ENCODE measurements around the gene TASP1.

Gene TASP1

GRCh38 chr20:13574071-13574470, 64.7 kb downstream of the TASP1 start:
- DNase-seq = no peak

- no peak for DNase-seq
These were observed 67.1 kb downstream of the TASP1 start for GRCh38 chr20:13571662-13572061.

GRCh38 chr20:13567663-13568062, 71.1 kb downstream of the TASP1 start:
- DNase-seq = no peak

GRCh38 chr20:13563854-13564253, 74.9 kb downstream of the TASP1 start:
- DNase-seq = no peak

- no peak for DNase-seq
These were observed 84.0 kb downstream of the TASP1 start for GRCh38 chr20:13554706-13555105.

- no peak for DNase-seq
These were observed 84.7 kb downstream of the TASP1 start for GRCh38 chr20:13554076-13554475.

GRCh38 chr20:13552061-13552460, 86.7 kb downstream of the TASP1 start:
- DNase-seq = no peak

- DNase-seq = no peak
These were observed 89.3 kb downstream of the TASP1 start for GRCh38 chr20:13549451-13549850.

- DNase-seq = peak in 32 of 56 donors; percentile 1 to 70 (median 12)
These were observed 92.1 kb downstream of the TASP1 start for GRCh38 chr20:13546497-13547131.

GRCh38 chr20:13545790-13546189, 92.9 kb downstream of the TASP1 start:
- no peak for DNase-seq

- no peak for DNase-seq
These were observed 94.9 kb downstream of the TASP1 start for GRCh38 chr20:13543783-13544182.

- DNase-seq = no peak
These were observed 103.1 kb downstream of the TASP1 start for GRCh38 chr20:13535627-13536026.

GRCh38 chr20:13533946-13534345, 104.8 kb downstream of the TASP1 start:
- DNase-seq = no peak

GRCh38 chr20:13530146-13530545, 108.6 kb downstream of the TASP1 start:
- DNase-seq = no peak

- DNase-seq = no peak
These were observed 112.2 kb downstream of the TASP1 start for GRCh38 chr20:13526551-13526950.

GRCh38 chr20:13525225-13525940, 113.3 kb downstream of the TASP1 start:
- no peak for DNase-seq

- no peak for DNase-seq
These were observed 114.4 kb downstream of the TASP1 start for GRCh38 chr20:13524339-13524738.

GRCh38 chr20:13517831-13518230, 120.9 kb downstream of the TASP1 start:
- no peak for DNase-seq

GRCh38 chr20:13515796-13516558, 122.8 kb downstream of the TASP1 start:
- no peak for DNase-seq

GRCh38 chr20:13515291-13515690, 123.4 kb downstream of the TASP1 start:
- no peak for DNase-seq

- DNase-seq = no peak
These were observed 127.8 kb downstream of the TASP1 start for GRCh38 chr20:13510837-13511488.

GRCh38 chr20:13507646-13508045, 131.1 kb downstream of the TASP1 start:
- DNase-seq = no peak
